NCI-H226 (cell line): ENCODE data around the gene IHH.

Experiments used
- DNase-seq: peaks from one replicate; pipeline ENCODE4 v3.0.0-alpha.2; 2015

IHH gene

GRCh38 chr2:219060821-219061791 is at the start of gene IHH:
IHH (minus strand) TSS chr2:219060921; CDS start chr2:219060467, 454 bp downstream.
- no peak for DNase-seq

GRCh38 chr2:219109471-219109870 is 48.8 kb upstream of the IHH start:
- no peak for DNase-seq

DNA sequence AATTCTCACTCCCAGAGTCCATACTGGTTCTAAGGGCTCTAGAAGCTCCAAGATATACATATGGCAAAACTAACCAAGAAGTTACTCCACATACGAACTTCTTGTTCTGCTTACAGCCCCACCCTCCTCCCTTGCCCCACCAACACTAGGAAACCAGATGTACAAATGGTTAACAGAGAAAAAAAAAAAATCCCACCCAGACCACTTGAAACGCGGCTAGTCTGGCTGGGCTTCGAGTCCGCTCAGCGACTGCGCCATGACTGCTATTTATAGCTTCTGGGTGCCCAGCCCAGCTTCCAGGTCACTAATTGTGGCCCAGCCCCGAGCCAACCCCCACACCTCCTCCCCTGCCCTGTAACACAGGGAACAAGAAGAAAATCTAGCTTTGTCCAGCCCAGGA is 47.0 kb upstream of the IHH start:
- no peak for DNase-seq

GRCh38 chr2:219106251-219106650 is 45.5 kb upstream of the IHH start:
- DNase-seq = no peak

GRCh38 chr2:219104107-219105035 is 43.6 kb upstream of the IHH start:
- peak; percentile 25 for DNase-seq

- peak; percentile 22 for DNase-seq
Measured at GRCh38 chr2:219099329-219099728, 38.6 kb upstream of the IHH start.

GRCh38 chr2:219095406-219095935 is 34.8 kb upstream of the IHH start:
- no peak for DNase-seq

- DNase-seq = no peak
Measured at GRCh38 chr2:219094171-219094570, 33.5 kb upstream of the IHH start.

DNA sequence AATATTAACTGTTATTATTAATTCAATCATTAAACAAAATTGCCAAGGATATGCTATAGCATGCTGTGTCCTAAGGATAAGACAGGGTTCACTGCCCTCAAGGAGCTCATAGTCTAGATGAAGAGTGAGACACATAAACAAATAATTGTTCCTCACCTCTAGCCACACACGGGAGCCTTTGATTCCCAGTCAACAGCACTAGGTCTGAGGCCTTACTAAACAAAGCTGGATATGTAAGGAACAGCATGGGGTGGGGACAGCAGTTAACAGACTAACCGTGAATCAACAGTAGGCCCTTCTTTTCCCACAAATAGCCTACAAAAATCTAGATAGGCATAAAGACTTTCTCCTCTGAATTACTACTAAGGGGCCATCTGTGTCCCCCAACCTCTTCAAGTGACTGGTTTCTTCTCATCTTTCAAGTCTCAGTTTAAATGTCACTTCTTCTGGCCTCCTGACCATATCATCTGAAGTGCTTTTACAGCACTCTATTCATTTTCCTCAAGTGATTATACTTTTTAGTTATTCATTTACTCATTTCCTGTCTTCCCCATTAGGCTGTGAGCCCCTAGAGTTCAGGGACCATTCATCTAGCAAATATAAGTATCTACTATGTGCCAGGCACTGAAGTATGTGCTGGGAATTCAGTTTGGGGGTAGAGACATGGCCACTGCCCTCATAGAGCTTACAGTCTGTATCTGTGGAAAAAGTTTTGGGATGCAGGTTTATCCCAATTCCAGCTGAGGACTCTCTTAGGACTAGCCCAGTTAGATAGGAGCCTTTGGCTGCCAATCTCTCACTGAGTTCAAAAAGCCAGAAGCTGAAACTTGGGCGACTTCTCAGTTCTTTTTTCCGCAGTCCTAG is 29.9 kb upstream of the IHH start:
- no peak for DNase-seq

DNA sequence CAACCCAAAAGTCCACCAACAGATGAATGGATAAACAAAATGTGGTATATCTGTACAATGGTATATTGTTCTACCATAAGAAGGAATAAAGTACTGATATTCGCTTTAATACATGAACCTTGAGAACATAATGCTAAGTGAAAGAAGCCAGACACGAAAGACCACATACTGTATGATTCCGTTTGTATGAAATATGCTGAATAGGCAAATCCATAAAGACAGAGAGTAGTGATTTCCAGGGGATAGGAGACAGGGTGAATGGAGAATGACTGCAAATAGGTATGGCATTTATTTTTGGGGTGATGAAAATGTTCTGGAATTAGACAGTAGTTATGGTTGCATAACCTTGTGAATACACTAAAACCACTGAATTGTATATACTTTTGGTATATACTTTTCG is 28.6 kb upstream of the IHH start:
- no peak for DNase-seq

- DNase-seq = no peak
Measured at GRCh38 chr2:219087848-219088247, 27.1 kb upstream of the IHH start.

GRCh38 chr2:219087361-219087760 is 26.6 kb upstream of the IHH start:
- DNase-seq = no peak

DNA sequence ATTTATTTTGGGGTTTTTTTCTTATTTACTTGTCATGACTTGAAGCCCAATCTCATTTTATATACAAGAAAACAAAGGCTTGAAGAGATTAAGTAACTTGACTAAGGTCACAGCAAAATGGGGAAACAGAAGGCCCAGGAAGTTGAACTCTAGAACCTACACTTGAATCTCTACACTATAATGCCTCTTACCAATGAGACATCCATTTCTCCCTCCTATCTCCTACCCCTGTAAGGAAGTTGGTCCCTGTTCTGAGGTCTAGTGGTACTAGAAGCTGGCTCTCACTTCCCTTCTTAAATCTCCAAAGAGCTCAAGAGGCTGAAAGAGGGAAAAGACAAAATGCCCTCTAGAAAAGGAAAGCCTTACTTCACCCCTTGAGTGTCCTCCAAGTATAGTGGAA is 25.5 kb upstream of the IHH start:
- DNase-seq = no peak

DNA sequence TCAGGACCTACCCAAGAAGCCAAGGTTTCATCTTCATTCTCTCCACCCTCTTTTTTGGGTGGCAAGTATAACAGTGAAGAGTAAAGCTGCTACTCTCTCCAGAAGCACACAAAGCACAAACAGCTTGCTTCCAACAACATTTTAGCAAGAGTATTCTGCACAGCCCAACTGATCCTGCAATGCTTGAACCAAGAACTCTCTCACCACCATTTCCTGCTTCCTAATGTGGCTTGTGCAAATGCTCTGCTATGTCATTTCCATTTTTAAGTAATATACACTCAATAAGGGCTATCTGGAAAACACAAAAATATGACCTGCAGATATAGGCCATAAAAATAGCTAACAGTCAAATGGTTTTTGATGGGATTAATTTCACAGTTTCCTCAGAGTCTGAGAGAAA is 24.1 kb upstream of the IHH start:
- DNase-seq = no peak

- no peak for DNase-seq
Measured at GRCh38 chr2:219082332-219082958, 21.7 kb upstream of the IHH start.

DNA sequence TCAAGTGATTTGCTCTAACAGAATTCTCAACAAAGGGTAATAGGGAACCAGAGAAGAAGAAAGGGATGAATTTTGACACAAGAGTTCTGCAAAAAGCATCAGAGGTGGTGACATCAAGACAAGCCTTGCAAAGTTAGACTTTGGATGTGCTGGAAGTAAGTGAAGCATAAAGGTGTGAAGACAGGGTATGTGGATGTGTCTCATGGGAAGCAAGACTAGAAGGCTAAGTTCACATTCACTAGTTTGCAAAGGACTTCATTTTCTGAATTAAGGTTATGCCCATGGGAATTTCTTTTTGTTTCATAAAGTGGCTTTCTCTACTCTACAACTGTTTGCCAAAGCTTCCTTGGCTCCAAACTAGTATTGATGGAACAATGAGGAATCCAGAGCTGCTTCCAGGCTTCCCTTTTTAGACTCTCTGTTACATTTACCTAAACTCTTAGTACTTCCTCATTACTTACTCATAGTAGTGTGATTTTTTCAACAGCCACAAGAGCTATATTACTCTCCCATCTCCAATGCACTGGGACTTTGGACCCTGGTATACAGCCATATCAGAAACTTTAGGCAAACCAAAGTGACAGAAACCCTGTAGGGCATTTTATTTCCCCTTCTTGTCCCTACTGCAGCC is 21.1 kb upstream of the IHH start:
- no peak for DNase-seq

GRCh38 chr2:219081096-219081495 is 20.4 kb upstream of the IHH start:
- DNase-seq = no peak

DNA sequence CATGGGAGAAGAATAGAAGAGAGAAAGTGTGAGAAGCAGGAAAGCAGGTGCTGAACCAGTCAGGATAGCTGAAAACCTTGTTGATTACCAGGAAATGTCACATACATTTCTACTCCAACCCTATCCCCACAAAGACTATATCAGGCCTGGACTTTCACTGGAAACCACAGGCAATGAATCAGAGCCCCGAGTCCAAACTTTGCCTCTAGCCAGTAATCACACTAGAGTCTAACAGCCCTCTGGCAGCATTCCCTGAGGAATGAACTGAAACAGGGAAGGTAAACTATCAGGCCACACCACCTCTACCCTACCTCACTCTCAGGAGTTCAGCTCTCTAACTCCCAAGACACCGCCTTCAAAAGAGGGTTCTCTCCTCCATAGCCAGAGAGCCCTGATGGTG is 18.7 kb upstream of the IHH start:
- DNase-seq = peak; percentile 61

GRCh38 chr2:219078951-219079350 is 18.2 kb upstream of the IHH start:
- no peak for DNase-seq

- no peak for DNase-seq
Measured at GRCh38 chr2:219078126-219078525, 17.4 kb upstream of the IHH start.

GRCh38 chr2:219076253-219076652 is 15.5 kb upstream of the IHH start:
- no peak for DNase-seq
